Muscle layer of duodenum (tissue), 2 donors: Measurements from ENCODE around the gene WDR91.
"Not testable (repeated sequence)": the region's sequence is repeated elsewhere in the genome, so short reads cannot be mapped to it uniquely, and the experiment has no call there.

Source experiments
- H3K27ac ChIP-seq: one replicate; pipeline ENCODE4 v1.7.0; 2013; ENCODE audit warnings: mild to moderate bottlenecking, low read length
- H3K27me3 ChIP-seq: one replicate; pipeline ENCODE4 v1.7.0; 2013; ENCODE audit warnings: low read depth, mild to moderate bottlenecking, control low read depth, low read length
- H3K36me3 ChIP-seq, 2 donors: one replicate each; pipeline ENCODE4 v1.7.0; 2013; ENCODE audit warnings: low read length in 2 of 2, control low read depth in 1 of 2, mild to moderate bottlenecking in 1 of 2; ENCODE audit not compliant: insufficient read depth in 2 of 2, control insufficient read depth in 1 of 2
- H3K4me1 ChIP-seq, 2 donors: one replicate each; pipeline ENCODE4 v1.7.0; 2013; ENCODE audit warnings: low read length in 2 of 2, mild to moderate bottlenecking in 2 of 2, control low read depth in 1 of 2, moderate library complexity in 1 of 2; ENCODE audit not compliant: insufficient read depth in 2 of 2, control insufficient read depth in 1 of 2
- H3K4me3 ChIP-seq, 2 donors: one replicate each; pipeline ENCODE4 v1.7.0; 2013; ENCODE audit warnings: low read length in 2 of 2, low read depth in 1 of 2, mild to moderate bottlenecking in 1 of 2
- H3K9me3 ChIP-seq, 2 donors: one replicate each; pipeline ENCODE4 v1.7.0; 2013; ENCODE audit warnings: low read length in 2 of 2, control low read depth in 1 of 2, mild to moderate bottlenecking in 1 of 2; ENCODE audit not compliant: control insufficient read depth in 1 of 2
- donor health status: healthy.

Gene WDR91

DNA sequence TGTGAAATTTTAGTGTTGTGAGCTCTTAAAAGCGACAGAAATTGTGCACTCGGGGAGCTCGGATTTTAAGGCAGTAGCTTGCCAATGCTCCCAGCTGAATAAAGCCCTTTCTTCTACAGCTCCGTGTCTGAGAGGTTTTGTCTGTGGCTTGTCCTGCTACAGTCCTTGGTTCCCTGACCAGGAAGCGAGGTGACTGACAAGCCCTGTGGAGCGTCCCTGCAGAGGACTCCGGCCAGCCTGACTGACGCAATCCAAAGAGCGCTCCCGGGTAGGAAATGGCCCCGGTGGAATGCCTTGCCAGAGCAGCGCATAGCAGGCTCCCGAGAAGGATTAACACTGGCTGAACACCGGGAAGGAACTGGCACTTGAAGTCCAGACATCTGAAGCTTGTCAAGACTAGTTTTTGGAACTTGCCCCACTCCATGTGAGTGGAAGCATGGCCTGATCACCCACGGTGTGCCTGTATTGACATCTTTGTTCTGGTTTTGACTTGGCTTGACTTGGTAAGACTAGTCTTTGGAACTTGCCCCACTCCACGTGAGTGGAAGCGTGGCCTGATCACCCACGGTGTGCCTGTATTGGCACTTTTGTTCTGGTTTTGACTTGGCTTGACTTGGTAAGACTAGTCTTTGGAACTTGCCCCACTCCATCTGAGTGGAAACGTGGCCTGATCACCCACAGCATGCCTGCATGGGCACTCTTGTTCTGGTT is 39.6 kb downstream of the WDR91 start:
- Histone ChIP-seq H3K4me1 (peaks cover 0 to 30% of the 10 kb centered on the region in 2 donors), H3K27ac (peak overlapping the region; percentile 49)
- not testable (repeated sequence) for H3K4me3 ChIP-seq, H3K9me3 ChIP-seq, H3K27me3 ChIP-seq, H3K36me3 ChIP-seq

DNA sequence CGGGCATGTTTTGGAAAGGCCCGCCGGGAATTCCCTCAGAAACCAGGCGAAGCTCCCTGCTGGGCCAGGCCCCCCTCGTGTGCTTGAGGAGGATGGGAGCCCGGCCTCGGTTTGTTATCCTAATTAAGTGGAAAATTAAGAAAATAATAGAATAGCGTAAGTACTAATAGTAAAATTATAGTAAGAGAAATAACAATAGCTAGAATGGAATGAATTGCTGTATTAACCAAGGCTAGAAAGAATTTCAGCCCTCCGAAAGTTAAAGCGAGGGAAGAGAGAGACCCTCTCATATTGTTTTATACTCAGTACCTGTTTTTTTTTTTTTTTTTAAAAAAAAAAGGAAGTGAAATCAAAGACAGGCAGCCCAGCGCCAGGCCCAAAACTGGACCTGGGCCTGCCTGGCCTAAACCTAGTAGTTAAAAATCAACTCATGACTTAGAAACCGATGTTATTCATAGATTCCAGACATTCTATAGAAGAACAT is 40.3 kb downstream of the WDR91 start:
- peaks cover 12 to 16% of the 10 kb centered on the region in 2 donors for H3K36me3 ChIP-seq
- H3K4me1 ChIP-seq = peaks cover 0 to 36% of the 10 kb centered on the region in 2 donors

DNA sequence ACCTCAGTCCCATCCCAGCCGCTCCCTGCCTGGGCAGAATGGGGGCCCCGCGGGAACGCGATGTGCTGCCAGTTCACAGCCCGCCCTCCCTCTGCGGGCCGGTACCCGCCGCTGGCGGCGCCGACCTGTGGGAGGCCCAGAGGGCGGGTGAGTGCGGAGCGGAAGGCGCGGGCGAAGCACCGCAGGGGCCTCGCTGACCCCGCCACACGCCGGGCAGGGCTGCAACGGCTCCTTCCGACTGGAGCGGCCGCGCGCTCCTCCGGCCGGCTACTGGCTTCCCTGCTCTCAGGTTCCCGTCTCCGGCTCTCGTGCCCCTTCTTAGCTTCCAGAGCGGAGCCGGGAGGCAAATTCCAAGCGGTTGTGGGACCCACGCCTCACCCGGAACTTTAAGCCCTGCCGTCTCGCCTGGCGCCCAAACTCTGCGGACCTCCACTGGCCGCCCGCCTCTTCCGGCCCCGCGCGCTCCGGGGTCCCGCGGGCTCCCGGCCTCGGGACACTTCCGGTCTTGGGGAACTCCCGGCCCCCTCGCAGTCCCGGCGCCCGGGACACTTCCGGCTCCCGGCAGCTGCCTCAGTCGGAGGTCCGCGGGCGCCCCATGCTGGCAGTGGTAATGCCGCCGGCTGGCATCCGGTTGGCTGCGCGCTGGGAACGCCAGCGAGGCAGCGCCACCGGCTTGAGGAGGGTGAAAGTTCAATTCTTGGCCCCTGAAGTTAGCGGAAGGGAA is 40.9 kb downstream of the WDR91 start, which contains the start of gene CYREN:
CYREN (minus strand) TSS at position 434 of the 724 bp plus-strand sequence. CDS start 1,785 bp downstream, outside the sequence.
- Histone ChIP-seq H3K9me3 (no peaks in the 10 kb centered on the region), H3K4me3 (peak within 1 kb of the TSS; percentile 83 to 94), H3K27ac (peak within 1 kb of the TSS; percentile 84), H3K36me3 (peaks cover 16 to 22% of the 10 kb centered on the region in 2 donors), H3K4me1 (peaks cover 0 to 42% of the 10 kb centered on the region in 2 donors), H3K27me3 (no peaks in the 10 kb centered on the region)

More for the DNA sequence above, 40.3 kb downstream of the WDR91 start:
- H3K27me3 ChIP-seq, H3K9me3 ChIP-seq: not testable (repeated sequence)
- Histone ChIP-seq H3K27ac (peak overlapping the region; percentile 84), H3K4me3 (peak overlapping the region; percentile 42 to 94)

DNA sequence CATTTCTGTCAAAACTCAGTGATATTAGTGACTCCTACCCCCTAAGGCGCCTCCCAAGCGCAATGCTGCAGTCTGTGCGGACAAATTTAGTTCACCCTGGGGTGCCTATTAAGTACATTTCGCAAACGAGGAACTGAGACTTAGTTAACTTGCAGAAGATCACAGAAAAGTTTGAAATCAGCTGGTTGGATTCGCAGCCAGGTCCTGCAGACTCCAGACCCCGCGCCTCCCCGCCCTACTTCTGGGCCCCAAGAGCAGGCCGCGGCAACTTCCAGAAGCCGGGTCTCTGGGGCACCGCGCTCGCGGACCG is 41.4 kb downstream of the WDR91 start:
- Histone ChIP-seq H3K36me3 (peaks cover 16 to 27% of the 10 kb centered on the region in 2 donors), H3K27ac (peak overlapping the region; percentile 84), H3K27me3 (no peaks in the 10 kb centered on the region), H3K4me3 (peak overlapping the region; percentile 83 to 94), H3K9me3 (no peaks in the 10 kb centered on the region), H3K4me1 (peaks cover 0 to 43% of the 10 kb centered on the region in 2 donors)

DNA sequence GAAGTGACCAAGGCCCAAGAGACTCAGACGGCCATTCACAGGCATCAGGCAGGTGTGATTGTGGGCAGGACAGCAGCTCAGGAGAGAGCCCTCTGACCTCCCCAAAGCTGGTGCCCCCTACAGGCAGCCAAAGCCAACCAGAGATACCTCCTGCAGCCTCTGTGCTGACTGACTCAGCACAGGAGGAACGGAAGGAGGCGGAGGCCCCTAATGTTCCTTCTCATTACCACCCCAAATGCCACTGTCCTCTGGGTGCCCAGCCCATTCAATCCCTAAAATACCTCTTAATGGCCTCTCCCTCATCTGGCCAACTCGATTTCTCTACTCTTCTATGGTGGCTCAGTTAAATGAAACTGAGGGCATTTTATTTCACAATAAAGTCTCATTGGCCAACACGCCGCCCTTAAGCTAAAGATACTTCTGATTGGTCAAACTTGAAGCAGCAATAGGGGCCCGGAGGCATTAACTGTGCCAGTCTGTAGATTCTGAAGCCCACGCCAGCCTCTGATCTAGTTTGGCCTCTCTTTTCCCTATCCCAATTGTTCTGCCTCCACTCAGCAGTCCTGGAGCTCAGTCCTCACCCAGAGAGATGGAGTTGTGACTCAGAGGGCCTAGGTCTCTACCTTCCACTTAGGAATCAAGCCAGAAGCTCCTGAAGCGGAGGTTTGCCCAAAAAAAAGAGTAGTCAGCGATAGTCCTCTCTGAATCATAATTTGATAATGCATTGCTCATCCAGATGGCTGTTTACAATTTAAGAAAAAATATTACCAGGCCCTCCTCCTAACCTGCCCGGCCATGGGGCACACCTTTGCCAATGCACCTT is 42.0 kb downstream of the WDR91 start:
- peak overlapping the region; percentile 84 for H3K27ac ChIP-seq
- peaks cover 0 to 43% of the 10 kb centered on the region in 2 donors for H3K4me1 ChIP-seq
- no peaks in the 10 kb centered on the region for H3K27me3 ChIP-seq

DNA sequence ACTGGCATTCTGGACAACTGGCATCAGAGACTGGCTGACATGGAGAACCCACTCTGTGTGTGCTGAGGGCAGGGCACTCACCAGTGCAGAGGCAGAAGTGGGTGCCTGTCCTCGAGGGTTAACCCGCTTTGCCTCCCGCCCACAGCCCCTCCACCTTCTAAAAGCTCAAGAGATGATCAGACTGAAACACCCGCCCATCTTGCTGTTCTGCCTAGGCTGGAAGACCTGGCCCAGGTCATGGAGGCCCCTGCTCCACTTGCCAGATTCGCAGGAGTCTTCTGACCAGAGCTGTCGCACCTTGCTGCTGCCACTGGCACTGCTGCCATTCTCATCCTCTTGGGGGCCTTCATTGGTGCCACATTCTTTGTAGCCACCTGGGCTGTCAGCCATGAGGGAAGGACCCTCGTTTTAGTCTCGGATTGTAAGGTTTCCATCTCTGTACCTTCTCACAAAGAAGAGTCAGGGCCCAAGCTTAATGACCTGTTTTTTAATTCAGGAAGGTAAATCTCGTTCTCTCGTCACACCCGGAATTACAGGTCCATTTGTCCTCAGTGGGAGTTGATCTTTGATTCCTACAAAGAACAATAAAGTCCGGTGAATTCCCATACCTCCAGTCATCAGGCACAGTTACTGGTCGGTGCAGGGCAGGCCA is 42.7 kb downstream of the WDR91 start:
- no peak overlapping the region for H3K27ac ChIP-seq
- H3K9me3 ChIP-seq = no peaks in the 10 kb centered on the region
- peaks cover 16 to 33% of the 10 kb centered on the region in 2 donors for H3K36me3 ChIP-seq
- H3K4me1 ChIP-seq = peaks cover 0 to 43% of the 10 kb centered on the region in 2 donors
- H3K27me3 ChIP-seq = no peaks in the 10 kb centered on the region
- H3K4me3 ChIP-seq = peak overlapping the region in 1 of 2 donors; percentile 94

More for the DNA sequence above, 42.0 kb downstream of the WDR91 start:
- Histone ChIP-seq H3K9me3 (no peaks in the 10 kb centered on the region), H3K4me3 (peak overlapping the region; percentile 83 to 94), H3K36me3 (peaks cover 16 to 33% of the 10 kb centered on the region in 2 donors)

DNA sequence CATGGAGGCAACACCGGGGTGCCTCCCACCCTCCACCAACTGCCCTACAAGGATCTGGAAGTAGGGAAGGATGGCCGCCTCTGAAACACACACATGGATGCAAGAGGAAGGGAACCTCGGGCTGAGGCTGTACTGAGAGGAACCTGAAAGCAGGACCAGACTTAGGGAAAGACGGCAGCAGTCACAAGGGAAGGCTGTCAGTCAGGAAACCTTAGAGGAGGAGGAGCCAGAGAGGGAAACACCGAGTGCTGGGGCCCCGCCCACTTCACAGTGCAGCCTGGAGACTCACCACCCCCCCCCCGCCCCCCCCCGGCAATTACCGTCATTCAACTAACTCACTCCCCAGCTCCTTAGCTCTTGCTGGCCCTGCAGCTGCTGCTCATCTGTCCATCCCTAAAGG is 43.3 kb downstream of the WDR91 start:
- Histone ChIP-seq H3K27ac (no peak overlapping the region), H3K4me3 (peak overlapping the region in 1 of 2 donors; percentile 94), H3K9me3 (no peaks in the 10 kb centered on the region), H3K36me3 (peaks cover 16 to 33% of the 10 kb centered on the region in 2 donors), H3K27me3 (no peaks in the 10 kb centered on the region), H3K4me1 (peaks cover 0 to 43% of the 10 kb centered on the region in 2 donors)

DNA sequence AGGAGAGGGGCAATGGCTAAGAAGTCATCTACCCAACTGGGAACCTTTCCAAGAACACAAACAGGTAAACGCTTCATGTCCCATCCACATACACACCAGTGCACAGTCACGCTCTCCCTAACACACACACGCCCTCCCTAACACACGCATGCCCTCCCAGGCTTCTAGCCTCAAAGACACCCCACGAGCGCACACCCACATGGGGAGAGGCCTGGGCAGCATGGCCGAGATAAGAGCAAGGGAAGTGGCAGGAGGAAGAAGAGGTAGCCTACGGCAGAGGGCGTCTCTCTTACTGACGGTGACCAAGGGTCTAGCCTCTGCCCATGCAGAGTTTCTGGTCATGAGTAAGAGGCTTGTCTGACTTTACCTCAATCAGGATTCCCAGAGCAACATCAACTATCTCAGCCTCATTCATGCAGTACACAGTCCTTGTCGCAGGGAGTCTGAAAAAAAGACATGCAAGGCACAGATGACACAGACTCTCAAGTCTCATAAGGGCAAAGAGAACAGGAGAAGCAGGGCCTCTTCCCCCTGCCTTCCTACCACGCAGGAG is 43.9 kb downstream of the WDR91 start:
- H3K27ac ChIP-seq = no peak overlapping the region
- no peaks in the 10 kb centered on the region for H3K27me3 ChIP-seq
- H3K36me3 ChIP-seq = peaks cover 16 to 33% of the 10 kb centered on the region in 2 donors
- no peak overlapping the region for H3K4me3 ChIP-seq
- no peaks in the 10 kb centered on the region for H3K9me3 ChIP-seq
- H3K4me1 ChIP-seq = peaks cover 0 to 43% of the 10 kb centered on the region in 2 donors

DNA sequence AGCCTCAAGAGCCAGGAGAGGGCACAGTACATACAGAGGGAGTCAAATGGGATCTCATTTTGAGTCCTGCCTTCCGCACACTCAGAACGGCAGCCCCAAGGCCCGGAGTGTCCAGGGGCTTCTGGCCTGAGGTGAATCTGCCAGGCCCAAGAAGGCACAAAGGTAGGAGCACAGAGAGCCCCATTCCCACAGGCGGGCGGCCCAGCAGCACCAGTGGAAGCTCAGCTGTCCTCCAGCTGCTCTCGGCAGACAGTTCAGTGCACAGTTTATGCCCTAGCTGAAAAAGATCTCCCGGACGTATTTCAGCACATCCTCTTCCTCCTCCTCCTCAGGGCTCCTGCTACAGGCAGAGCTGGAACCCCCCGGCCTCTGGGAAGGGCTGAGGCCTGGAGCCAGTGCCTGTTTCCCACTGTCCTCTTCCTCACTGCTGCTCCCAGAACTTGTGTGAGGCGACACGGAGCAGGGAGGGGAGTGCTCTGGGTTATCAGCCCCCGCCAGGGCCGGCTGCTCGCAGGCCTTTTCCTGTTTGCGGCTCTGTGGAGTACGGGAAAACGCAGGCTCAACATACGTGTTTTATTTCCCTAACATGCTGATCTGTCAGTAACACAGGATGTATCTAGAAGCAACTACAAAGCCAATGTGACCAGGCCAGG is 44.9 kb downstream of the WDR91 start:
- H3K36me3 ChIP-seq = peaks cover 16 to 33% of the 10 kb centered on the region in 2 donors
- peak overlapping the region; percentile 22 for H3K27ac ChIP-seq
- H3K9me3 ChIP-seq = no peaks in the 10 kb centered on the region
- peaks cover 0 to 45% of the 10 kb centered on the region in 2 donors for H3K4me1 ChIP-seq
- H3K4me3 ChIP-seq = no peak overlapping the region
- H3K27me3 ChIP-seq = no peaks in the 10 kb centered on the region

DNA sequence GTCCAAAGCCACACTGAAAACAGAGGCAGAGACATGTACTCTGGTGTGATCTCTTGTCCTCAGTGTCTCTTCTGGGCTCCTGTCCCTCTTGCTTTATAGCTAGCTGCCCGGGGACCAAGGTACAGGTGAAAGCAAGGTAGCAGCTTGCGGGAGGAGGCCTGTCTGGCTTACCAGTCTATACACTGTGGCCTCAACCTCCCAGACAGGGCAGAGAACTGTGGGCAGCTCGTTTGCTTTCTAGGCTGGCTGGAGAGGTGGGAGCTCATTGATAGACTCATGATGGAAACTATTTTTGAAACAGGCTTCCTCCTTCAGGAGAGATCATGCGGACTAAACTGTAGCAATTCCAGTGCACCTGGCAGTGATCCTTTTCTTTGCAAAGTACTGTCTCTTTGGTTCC is 45.5 kb downstream of the WDR91 start:
- H3K36me3 ChIP-seq = peaks cover 16 to 33% of the 10 kb centered on the region in 2 donors
- no peaks in the 10 kb centered on the region for H3K27me3 ChIP-seq
- no peak overlapping the region for H3K27ac ChIP-seq
- H3K4me1 ChIP-seq = peaks cover 0 to 49% of the 10 kb centered on the region in 2 donors
- H3K9me3 ChIP-seq = no peaks in the 10 kb centered on the region
- no peak overlapping the region for H3K4me3 ChIP-seq
